Mesenchymal stem cell (in vitro differentiated cells and primary cell): ENCODE measurements around the gene GPATCH4.

Source experiments
- DNase-seq: peaks from one replicate; pipeline ENCODE4 v3.0.0-alpha.2; 2013
- H2AFZ ChIP-seq: one replicate; pipeline ENCODE4 v1.6.1; 2013; ENCODE audit warnings: low read depth, mild to moderate bottlenecking, control low read depth, inconsistent platforms, low read length, moderate library complexity
- H2AK5ac ChIP-seq: 2 replicates; pipeline ENCODE4 v1.6.1; 2013; ENCODE audit warnings: low read length, moderate library complexity, mild to moderate bottlenecking, inconsistent platforms; ENCODE audit not compliant: severe bottlenecking
- H2BK120ac ChIP-seq: one replicate; pipeline ENCODE4 v1.6.1; 2013; ENCODE audit warnings: low read depth, mild to moderate bottlenecking, inconsistent platforms, low read length, moderate library complexity
- H2BK12ac ChIP-seq, 2 experiments: one replicate each; pipeline ENCODE4 v1.6.1; 2013; ENCODE audit warnings: inconsistent platforms in 2 of 2, low read length in 2 of 2, mild to moderate bottlenecking in 2 of 2, moderate library complexity in 2 of 2, control low read depth in 1 of 2
- H2BK15ac ChIP-seq: one replicate; pipeline ENCODE4 v1.6.1; 2013; ENCODE audit warnings: mild to moderate bottlenecking, low read depth, inconsistent platforms; ENCODE audit not compliant: poor library complexity, severe bottlenecking
- H2BK5ac ChIP-seq: 2 replicates; pipeline ENCODE4 v1.6.1; 2013; ENCODE audit warnings: low read depth, mild to moderate bottlenecking, low read length, control low read depth, inconsistent platforms; ENCODE audit not compliant: poor library complexity, severe bottlenecking
- H3K14ac ChIP-seq, 2 experiments: one replicate each; pipeline ENCODE4 v1.6.1; 2013; ENCODE audit warnings: inconsistent platforms in 2 of 2, low read length in 2 of 2, control low read depth in 1 of 2, mild to moderate bottlenecking in 1 of 2, moderate library complexity in 1 of 2
- H3K18ac ChIP-seq, 2 experiments: one replicate each; pipeline ENCODE4 v1.6.1; 2013; ENCODE audit warnings: inconsistent platforms in 2 of 2, low read length in 2 of 2, control low read depth in 1 of 2, low read depth in 1 of 2, mild to moderate bottlenecking in 1 of 2
- H3K23ac ChIP-seq, 2 experiments: one replicate each; pipeline ENCODE4 v1.6.1; 2013; ENCODE audit warnings: inconsistent platforms in 2 of 2, low read length in 2 of 2, mild to moderate bottlenecking in 2 of 2, moderate library complexity in 2 of 2, control low read depth in 1 of 2
- H3K27ac ChIP-seq: 2 replicates; pipeline ENCODE4 v1.5.1; 2013; ENCODE audit warnings: mild to moderate bottlenecking, moderate library complexity, low read length, control low read depth, inconsistent platforms; ENCODE audit not compliant: poor library complexity, severe bottlenecking
- H3K27me3 ChIP-seq, 2 experiments: 2 replicates each; pipeline versions ENCODE4 v1.6.1 to v1.7.0; 2013; ENCODE audit warnings: low read length in 2 of 2, mild to moderate bottlenecking in 2 of 2, moderate library complexity in 2 of 2, control low read depth in 1 of 2, inconsistent platforms in 1 of 2; ENCODE audit not compliant: control insufficient read depth in 1 of 2, insufficient read depth in 1 of 2
- H3K36me3 ChIP-seq, 2 experiments: 2 replicates each; pipeline versions ENCODE4 v1.6.1 to v1.7.0; 2013; ENCODE audit warnings: low read length in 2 of 2, control low read depth in 1 of 2, inconsistent platforms in 1 of 2, low read depth in 1 of 2, mild to moderate bottlenecking in 1 of 2; ENCODE audit not compliant: insufficient read depth in 2 of 2, control insufficient read depth in 1 of 2
- H3K4ac ChIP-seq, 2 experiments: one replicate each; pipeline ENCODE4 v1.6.1; 2013; ENCODE audit warnings: inconsistent platforms in 2 of 2, low read length in 2 of 2, mild to moderate bottlenecking in 2 of 2, moderate library complexity in 2 of 2, control low read depth in 1 of 2, low read depth in 1 of 2
- H3K4me1 ChIP-seq: 2 replicates; pipeline ENCODE4 v1.6.1; 2013; ENCODE audit warnings: low read depth, low read length, control low read depth; ENCODE audit not compliant: control insufficient read depth, insufficient read depth
- H3K4me2 ChIP-seq: 2 replicates; pipeline ENCODE4 v1.6.1; 2013; ENCODE audit warnings: low read length, mild to moderate bottlenecking, inconsistent platforms; ENCODE audit not compliant: poor library complexity, severe bottlenecking
- H3K4me3 ChIP-seq, 2 experiments: 2 replicates each; pipeline versions ENCODE4 v1.5.1 to v1.7.0; 2013; ENCODE audit warnings: low read length in 2 of 2, mild to moderate bottlenecking in 2 of 2, control low read depth in 1 of 2, low read depth in 1 of 2; ENCODE audit not compliant: insufficient read depth in 1 of 2
- H3K79me1 ChIP-seq: replicated peaks from 2 replicates; pipeline ENCODE4 v1.6.1; 2013; ENCODE audit warnings: mild to moderate bottlenecking, control low read depth, low read length, inconsistent platforms; ENCODE audit not compliant: poor library complexity, severe bottlenecking
- H3K9ac ChIP-seq: 2 replicates; pipeline ENCODE4 v1.7.0; 2013; ENCODE audit warnings: mild to moderate bottlenecking, low read length, moderate library complexity
- H3K9me3 ChIP-seq: 2 replicates; pipeline ENCODE4 v1.7.0; 2013; ENCODE audit warnings: mild to moderate bottlenecking, low read length; ENCODE audit not compliant: control insufficient read depth
- H4K8ac ChIP-seq: one replicate; pipeline ENCODE4 v1.6.1; 2013; ENCODE audit warnings: inconsistent platforms, mild to moderate bottlenecking, low read length, moderate library complexity
- H4K91ac ChIP-seq: one replicate; pipeline ENCODE4 v1.6.1; 2013; ENCODE audit warnings: mild to moderate bottlenecking, low read length, inconsistent platforms
- WGBS: methylation state at CpG from one replicate; pipeline ENCODE4 v1.1.7; 2013; ENCODE audit warnings: mixed read lengths; 5-methylcytosine and 5-hydroxymethylcytosine counted together

Gene GPATCH4

GRCh38 chr1:156623946-156624813 lies 22.9 kb upstream of the GPATCH4 start:
- H4K8ac ChIP-seq, result peak overlapping the region; percentile 91
- H3K4me2 ChIP-seq, result peak overlapping the region; percentile 93

GRCh38 chr1:156622581-156623297 lies 21.5 kb upstream of the GPATCH4 start:
- Histone ChIP-seq H3K4ac (no peak overlapping the region), H3K18ac (no peak overlapping the region), H3K14ac (no peak overlapping the region), H2AFZ (no peak overlapping the region), H3K23ac (peak overlapping the region in 1 of 2 experiments; percentile 41), H2AK5ac (no peak overlapping the region), H4K8ac (no peak overlapping the region), H2BK120ac (no peak overlapping the region), H3K9me3 (no peaks in the 10 kb centered on the region), H3K36me3 (no peaks in the 10 kb centered on the region), H3K4me3 (no peak overlapping the region), H3K4me1 (peaks cover 19% of the 10 kb centered on the region), H3K79me1 (no peaks in the 10 kb centered on the region), H3K9ac (no peak overlapping the region), H2BK12ac (no peak overlapping the region), H3K27ac (no peak overlapping the region), H2BK15ac (no peak overlapping the region), H4K91ac (no peak overlapping the region), H3K4me2 (no peak overlapping the region), H3K27me3 (peaks cover 78 to 90% of the 10 kb centered on the region in 2 experiments), H2BK5ac (no peak overlapping the region)
- WGBS, result 87% methylated on average over 3 of the region's 6 CpGs
- no peak for DNase-seq

More at GRCh38 chr1:156623946-156624813, 22.9 kb upstream of the GPATCH4 start:
- Histone ChIP-seq H2BK5ac (no peak overlapping the region), H3K14ac (peak overlapping the region in 1 of 2 experiments; percentile 45), H3K9me3 (no peaks in the 10 kb centered on the region), H4K91ac (peak overlapping the region; percentile 54), H3K79me1 (no peaks in the 10 kb centered on the region), H3K4me3 (peak overlapping the region; percentile 50 to 58), H3K4me1 (peaks cover 19% of the 10 kb centered on the region), H3K9ac (no peak overlapping the region), H3K36me3 (no peaks in the 10 kb centered on the region), H2BK12ac (peak overlapping the region; percentile 55 to 61), H3K4ac (no peak overlapping the region), H3K23ac (peak overlapping the region in 1 of 2 experiments; percentile 94), H2BK15ac (no peak overlapping the region), H2AK5ac (no peak overlapping the region), H2AFZ (peak overlapping the region; percentile 46), H3K27me3 (peaks cover 73 to 91% of the 10 kb centered on the region in 2 experiments), H3K18ac (peak overlapping the region; percentile 59 to 86), H2BK120ac (no peak overlapping the region), H3K27ac (no peak overlapping the region)
- 3% methylated on average over 62 of the region's 87 CpGs for WGBS
- DNase-seq, result peak; percentile 64

GRCh38 chr1:156619582-156619955 lies 18.3 kb upstream of the GPATCH4 start:
- 44% methylated on average over 6 of the region's 6 CpGs for WGBS
- no peak overlapping the region for H3K23ac ChIP-seq
- H2BK12ac ChIP-seq, result no peak overlapping the region
- no peaks in the 10 kb centered on the region for H3K36me3 ChIP-seq
- H4K91ac ChIP-seq, result no peak overlapping the region
- H3K14ac ChIP-seq, result no peak overlapping the region
- H2BK5ac ChIP-seq, result no peak overlapping the region
- H2AFZ ChIP-seq, result no peak overlapping the region
- no peak overlapping the region for H3K4ac ChIP-seq
- no peak overlapping the region for H3K27ac ChIP-seq
- no peak overlapping the region for H2BK15ac ChIP-seq
- H2BK120ac ChIP-seq, result no peak overlapping the region
- no peak overlapping the region for H3K4me2 ChIP-seq
- no peaks in the 10 kb centered on the region for H3K79me1 ChIP-seq
- H4K8ac ChIP-seq, result no peak overlapping the region
- H3K9ac ChIP-seq, result no peak overlapping the region
- no peak overlapping the region for H3K18ac ChIP-seq
- peaks cover 8% of the 10 kb centered on the region for H3K4me1 ChIP-seq
- no peak overlapping the region for H3K4me3 ChIP-seq
- no peak for DNase-seq
- no peaks in the 10 kb centered on the region for H3K9me3 ChIP-seq
- no peak overlapping the region for H2AK5ac ChIP-seq
- H3K27me3 ChIP-seq, result peaks cover 69 to 70% of the 10 kb centered on the region in 2 experiments
